PC-9 (cell line): ENCODE results near the gene CD300C. TPM values are rescaled to one million over a fixed set of nuclear protein-coding genes. Genes with fewer than 3 reads are reported as not detected.
A peak's percentile ranks its signal among the peaks of the same experiment; 100 is the strongest.

ENCODE experiments used
- BruUV-seq: library from RNA; stranded (reverse); fragments of 400-500 nt; replicated peaks from 2 replicates; lab custom pipeline; 2021; lab: Mats Ljungman, UMichigan
- CTCF ChIA-PET: fragments of 300-600 bp; sonication (Branson Sonifier 250); formaldehyde crosslinking; loops from one replicate; lab custom pipeline; 2022; ENCODE audit warnings: antibody characterized with exemption; lab: Charles Lee
- POLR2A ChIA-PET: fragments of 300-600 bp; sonication (Branson Sonifier 250); formaldehyde crosslinking; loops from one replicate; lab custom pipeline; 2022; ENCODE audit warnings: antibody characterized with exemption; ENCODE audit not compliant: unreplicated experiment; lab: Charles Lee
- DNase-seq, 2 experiments: peaks; one replicate each; pipeline versions ENCODE4 v3.0.0 to v3.0.0-alpha.2; 2015 to 2022; ENCODE audit warnings: mixed read lengths in 1 of 2
- H2AFZ ChIP-seq: fragments of 200-600 bp; sonication (generic); 2 replicates; pipeline ENCODE4 v1.8.1; 2017; ENCODE audit warnings: antibody characterized with exemption
- H3F3A ChIP-seq: fragments of 200-600 bp; sonication (generic); 2 replicates; pipeline ENCODE4 v1.8.1; 2017; ENCODE audit warnings: antibody characterized with exemption, mild to moderate bottlenecking, low read depth; ENCODE audit not compliant: insufficient read depth
- H3K27ac ChIP-seq: fragments of 200-600 bp; sonication (generic); 2 replicates; pipeline ENCODE4 v1.6.1; 2016; ENCODE audit warnings: mixed run types
- H3K27me3 ChIP-seq: fragments of 200-600 bp; sonication (generic); 2 replicates; pipeline ENCODE4 v1.6.1; 2016; ENCODE audit warnings: low read depth, mixed run types; ENCODE audit not compliant: insufficient read depth
- H3K36me3 ChIP-seq: fragments of 200-600 bp; sonication (generic); 2 replicates; pipeline ENCODE4 v1.6.1; 2016; ENCODE audit warnings: low read depth, mixed run types
- H3K4me1 ChIP-seq: fragments of 200-600 bp; sonication (generic); replicated peaks from 2 replicates; pipeline ENCODE4 v1.6.1; 2016; ENCODE audit warnings: mixed run types; ENCODE audit not compliant: insufficient read depth
- H3K4me2 ChIP-seq: fragments of 200-600 bp; sonication (generic); 2 replicates; pipeline ENCODE4 v1.6.1; 2017; ENCODE audit warnings: mixed run types
- H3K4me3 ChIP-seq: fragments of 200-600 bp; sonication (generic); 2 replicates; pipeline ENCODE4 v1.6.1; 2016; ENCODE audit warnings: mixed run types
- H3K79me2 ChIP-seq: fragments of 200-600 bp; sonication (generic); 2 replicates; pipeline ENCODE4 v1.6.1; 2017; ENCODE audit warnings: low read depth, mixed run types
- H3K9me2 ChIP-seq: fragments of 200-600 bp; sonication (generic); 2 replicates; pipeline ENCODE4 v1.8.1; 2017; ENCODE audit warnings: mild to moderate bottlenecking; ENCODE audit not compliant: insufficient read depth
- H3K9me3 ChIP-seq: fragments of 200-600 bp; sonication (generic); 2 replicates; pipeline ENCODE4 v1.8.1; 2016; ENCODE audit warnings: low read depth; ENCODE audit not compliant: insufficient read depth
- H4K20me1 ChIP-seq: fragments of 200-600 bp; sonication (generic); 2 replicates; pipeline ENCODE4 v1.8.1; 2017; ENCODE audit not compliant: insufficient read depth
- EZH2 ChIP-seq: fragments of 200-600 bp; sonication (generic); IDR thresholded peaks from 2 replicates; pipeline ENCODE4 v1.8.0; 2017; ENCODE audit warnings: antibody characterized with exemption, low read depth
- intact Hi-C: fragments of 100-400 bp; cut with micrococcal nuclease; formaldehyde crosslinking; loops from one replicate; pipeline ENCODE4 v1.10.0; 2022; ENCODE audit not compliant: unreplicated experiment
- total RNA-seq: library from RNA; stranded (reverse); gene quantifications from 2 replicates; pipeline ENCODE4 v1.2.3, GENCODE V29; 2021
- TF ChIP-seq, protein P1 (sequence below): fragments of 200-600 bp; sonication (generic); conservative IDR thresholded peaks from 2 replicates; pipeline ENCODE4 v1.6.1; 2017; ENCODE audit warnings: mixed run types, antibody characterized with exemption, mild to moderate bottlenecking, moderate library complexity

The CD300C gene
- total RNA-seq, 1 experiment from 2014 or later: not detected

DNA sequence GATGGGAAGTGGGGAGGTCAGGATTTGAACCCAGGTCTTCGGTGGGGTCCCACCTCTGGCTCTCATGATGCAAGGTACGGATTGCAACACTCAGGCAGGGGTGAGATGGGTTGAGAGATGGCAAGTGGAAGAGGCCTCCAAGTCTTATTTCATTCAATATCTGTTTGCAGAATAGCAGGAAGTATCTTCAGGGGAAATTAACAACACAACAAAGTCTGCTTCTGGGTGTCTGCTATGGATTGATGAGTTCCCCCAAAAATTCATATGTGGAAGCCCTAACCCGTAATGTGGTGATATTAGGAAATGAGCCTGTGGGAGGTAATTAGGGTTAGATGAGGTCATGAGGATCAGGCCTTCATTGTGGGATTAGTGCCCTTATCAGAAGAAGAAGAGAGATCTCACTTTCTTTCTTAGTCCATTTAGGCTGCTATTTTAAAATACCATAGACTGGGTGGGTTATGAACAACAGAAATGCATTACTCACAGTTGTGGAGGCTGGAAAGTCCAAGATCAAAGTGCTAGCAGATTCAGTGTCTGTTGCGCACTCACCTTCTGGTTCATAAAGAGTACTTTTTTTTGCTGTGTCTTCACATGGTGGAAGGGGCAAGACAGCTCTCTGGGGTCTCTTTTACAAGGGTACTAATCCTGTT lies 25.8 kb upstream of the CD300C start:
- H3K9me2 ChIP-seq: no peaks in the 10 kb centered on the region
- ChIA-PET CTCF (no interaction called here), POLR2A (no interaction called here)
- peaks cover 79% of the 10 kb centered on the region for H3K27me3 ChIP-seq
- H3K4me3 ChIP-seq: no peak overlapping the region
- H3K79me2 ChIP-seq: no peaks in the 10 kb centered on the region
- no peaks in the 10 kb centered on the region for H4K20me1 ChIP-seq
- no peak overlapping the region for H2AFZ ChIP-seq
- no TSS peak for BruUV-seq
- no peak overlapping the region for H3K27ac ChIP-seq
- H3K36me3 ChIP-seq: no peaks in the 10 kb centered on the region
- H3K9me3 ChIP-seq: no peaks in the 10 kb centered on the region
- intact Hi-C loops: no loop called here
- H3F3A ChIP-seq: no peaks in the 10 kb centered on the region
- no peaks in the 10 kb centered on the region for H3K4me1 ChIP-seq
- TF ChIP-seq EZH2: no peak
- TF ChIP-seq, protein P1, sequence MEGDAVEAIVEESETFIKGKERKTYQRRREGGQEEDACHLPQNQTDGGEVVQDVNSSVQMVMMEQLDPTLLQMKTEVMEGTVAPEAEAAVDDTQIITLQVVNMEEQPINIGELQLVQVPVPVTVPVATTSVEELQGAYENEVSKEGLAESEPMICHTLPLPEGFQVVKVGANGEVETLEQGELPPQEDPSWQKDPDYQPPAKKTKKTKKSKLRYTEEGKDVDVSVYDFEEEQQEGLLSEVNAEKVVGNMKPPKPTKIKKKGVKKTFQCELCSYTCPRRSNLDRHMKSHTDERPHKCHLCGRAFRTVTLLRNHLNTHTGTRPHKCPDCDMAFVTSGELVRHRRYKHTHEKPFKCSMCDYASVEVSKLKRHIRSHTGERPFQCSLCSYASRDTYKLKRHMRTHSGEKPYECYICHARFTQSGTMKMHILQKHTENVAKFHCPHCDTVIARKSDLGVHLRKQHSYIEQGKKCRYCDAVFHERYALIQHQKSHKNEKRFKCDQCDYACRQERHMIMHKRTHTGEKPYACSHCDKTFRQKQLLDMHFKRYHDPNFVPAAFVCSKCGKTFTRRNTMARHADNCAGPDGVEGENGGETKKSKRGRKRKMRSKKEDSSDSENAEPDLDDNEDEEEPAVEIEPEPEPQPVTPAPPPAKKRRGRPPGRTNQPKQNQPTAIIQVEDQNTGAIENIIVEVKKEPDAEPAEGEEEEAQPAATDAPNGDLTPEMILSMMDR: no peak
- DNase-seq: no peak
- H3K4me2 ChIP-seq: no peak overlapping the region

DNA sequence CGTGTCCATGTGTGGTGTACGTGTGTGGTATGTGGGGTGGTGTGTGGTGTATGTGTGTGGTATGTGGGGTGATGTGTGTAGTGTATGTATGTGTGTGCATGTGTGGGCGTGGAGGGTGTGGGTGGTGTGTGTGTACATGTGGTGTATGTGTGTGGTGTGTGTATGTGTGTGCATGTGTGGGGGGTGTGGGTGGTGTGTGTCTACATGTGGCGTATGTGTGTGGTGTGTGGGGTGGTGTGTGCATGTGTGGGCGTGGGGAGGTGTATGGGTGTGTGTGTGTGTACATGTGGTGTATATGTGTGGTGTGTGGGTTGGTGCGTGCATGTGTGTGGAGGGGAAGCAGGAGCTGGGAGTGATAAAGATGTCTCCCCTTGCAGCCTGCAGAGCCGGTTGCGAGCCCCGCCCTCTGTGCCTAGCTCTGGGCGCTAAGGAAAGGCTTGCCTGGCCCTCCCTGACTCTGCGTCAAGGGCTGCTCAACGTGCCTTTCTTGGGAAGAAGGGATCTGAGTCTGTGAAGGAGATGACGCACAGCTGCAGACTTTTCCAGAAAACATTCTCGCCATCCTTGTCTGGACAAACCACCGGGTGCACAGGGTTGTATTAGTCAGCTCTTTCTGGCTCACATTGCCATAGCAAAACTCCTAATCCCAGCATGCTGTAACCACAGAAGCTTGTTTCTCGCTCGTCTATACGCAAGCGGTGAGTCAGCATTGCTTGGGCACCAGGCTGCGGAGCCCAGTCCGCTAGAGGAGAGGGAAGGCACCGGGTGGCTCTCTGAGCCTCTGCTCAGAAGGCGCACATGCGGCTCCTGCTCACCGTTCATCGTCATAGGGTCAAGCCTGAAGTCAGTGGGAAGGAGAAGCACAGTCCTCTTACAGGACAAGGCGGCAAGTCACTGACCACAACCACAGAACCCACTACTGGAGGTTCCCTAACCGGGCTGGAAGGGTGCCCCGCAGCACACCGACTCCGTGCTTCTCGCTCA lies 23.4 kb upstream of the CD300C start:
- POLR2A ChIA-PET: no interaction called here
- H3K4me2 ChIP-seq: no peak overlapping the region

More for the DNA sequence above, 23.4 kb upstream of the CD300C start:
- intact Hi-C loops: no loop called here
- Histone ChIP-seq H3K4me3 (no peak overlapping the region), H2AFZ (no peak overlapping the region; the same call in 1 of the 2 replicates), H3K4me1 (no peaks in the 10 kb centered on the region), H3K36me3 (no peaks in the 10 kb centered on the region), H3K79me2 (no peaks in the 10 kb centered on the region), H3K9me3 (no peaks in the 10 kb centered on the region), H3K27ac (no peak overlapping the region), H3K27me3 (peaks cover 77% of the 10 kb centered on the region), H3K9me2 (no peaks in the 10 kb centered on the region), H3F3A (no peaks in the 10 kb centered on the region), H4K20me1 (no peaks in the 10 kb centered on the region)
- CTCF ChIA-PET: no interaction called here
- BruUV-seq: no TSS peak
- DNase-seq: peak; percentile 34 to 76
- no peak for TF ChIP-seq EZH2
- TF ChIP-seq, protein P1: no peak
